Iris pigment epithelial cell (primary cell): ENCODE results near the gene SH3BP2.

ENCODE experiments used
- DNase-seq: peaks from one replicate; pipeline ENCODE4 v3.0.0-alpha.2; 2011; ENCODE audit warnings: low read depth

The SH3BP2 gene

GRCh38 chr4:2803624-2804448 is 11.0 kb downstream of the SH3BP2 start:
- no peak for DNase-seq

DNA sequence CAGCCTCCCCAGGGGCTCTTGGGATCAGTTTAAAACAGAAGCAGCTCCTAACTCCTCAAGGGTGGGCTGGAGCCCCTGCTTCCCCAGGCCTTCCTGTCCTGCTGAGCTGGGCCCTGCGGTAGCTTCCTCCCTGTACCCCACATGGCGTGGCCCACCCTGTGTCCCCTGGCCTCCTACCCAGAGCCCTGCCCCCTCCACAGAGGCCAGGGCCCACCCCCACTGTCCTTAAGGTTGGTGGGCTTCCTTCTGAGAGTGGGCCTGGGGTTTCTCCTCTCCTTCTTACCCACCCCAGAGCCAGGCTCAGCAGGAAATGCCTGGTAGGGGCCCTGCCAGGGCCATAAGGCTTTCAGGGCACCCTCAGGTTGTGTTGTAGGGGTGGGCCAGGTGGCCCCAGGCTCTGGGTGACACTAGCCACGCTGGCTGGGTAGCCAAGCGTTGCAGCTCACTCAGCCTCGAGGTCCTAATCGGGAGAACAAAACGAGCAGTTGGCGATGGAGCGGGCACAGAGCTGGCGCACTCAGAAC is 11.6 kb downstream of the SH3BP2 start:
- no peak for DNase-seq

DNA sequence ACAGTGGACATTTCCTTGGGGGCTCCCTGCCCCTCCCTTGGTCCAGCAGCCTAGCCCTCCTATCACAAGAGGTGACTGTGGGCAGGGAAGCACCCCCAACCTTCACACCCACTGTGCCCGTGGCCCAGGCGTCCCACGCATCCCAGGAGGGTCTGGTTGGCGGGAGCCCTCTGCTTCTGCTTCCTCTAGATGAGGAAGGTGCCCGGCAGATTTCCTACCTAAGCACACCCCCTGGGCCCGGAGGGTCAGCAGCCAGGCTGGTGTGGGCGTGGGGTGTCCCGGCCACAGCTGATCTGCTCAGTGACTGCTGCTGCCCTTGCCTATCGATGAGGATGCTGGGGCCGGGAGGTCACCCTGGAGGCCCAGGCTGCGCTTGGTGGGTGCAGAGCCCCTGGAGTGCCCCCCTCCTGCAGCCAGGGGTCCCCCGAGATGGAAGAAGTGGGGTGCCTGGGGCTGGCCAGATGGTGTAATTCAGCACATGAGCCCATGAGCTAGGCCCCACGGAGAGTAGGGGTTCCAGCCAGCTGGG is 12.2 kb downstream of the SH3BP2 start:
- DNase-seq: no peak

DNA sequence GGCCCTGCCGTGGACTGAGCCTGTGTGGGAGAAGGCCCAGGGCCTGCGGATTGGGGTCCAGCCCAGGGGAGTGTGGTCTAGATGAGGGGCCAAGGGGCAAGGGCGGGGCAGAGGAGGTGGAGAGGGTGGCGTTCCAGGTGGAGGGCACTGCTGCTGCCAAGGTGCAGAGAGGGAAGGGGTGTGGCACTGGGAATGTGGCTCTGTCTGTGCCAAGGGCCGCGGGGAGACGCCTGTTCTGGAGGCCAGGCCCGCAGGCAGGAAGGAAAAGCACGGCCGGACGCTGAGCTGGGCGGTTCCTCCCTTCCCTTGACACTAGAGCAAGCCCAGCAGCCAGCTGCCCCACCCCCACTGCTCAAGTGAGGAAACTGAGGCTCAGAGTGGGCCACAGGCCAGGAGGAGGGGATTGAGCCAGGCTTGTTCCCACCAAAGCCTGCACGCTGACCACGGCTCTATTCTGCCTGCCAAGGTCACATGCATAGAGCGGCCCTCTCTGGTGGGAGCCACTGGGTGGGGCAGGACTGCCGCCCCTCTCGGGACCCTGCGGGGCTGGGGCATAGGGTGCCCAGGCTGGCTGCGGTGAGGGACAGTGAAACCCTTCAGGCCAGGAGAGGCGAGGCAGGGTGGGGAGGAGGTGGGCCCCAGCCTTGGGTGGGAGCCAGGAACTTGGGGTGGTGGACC is 13.0 kb downstream of the SH3BP2 start:
- DNase-seq: no peak

DNA sequence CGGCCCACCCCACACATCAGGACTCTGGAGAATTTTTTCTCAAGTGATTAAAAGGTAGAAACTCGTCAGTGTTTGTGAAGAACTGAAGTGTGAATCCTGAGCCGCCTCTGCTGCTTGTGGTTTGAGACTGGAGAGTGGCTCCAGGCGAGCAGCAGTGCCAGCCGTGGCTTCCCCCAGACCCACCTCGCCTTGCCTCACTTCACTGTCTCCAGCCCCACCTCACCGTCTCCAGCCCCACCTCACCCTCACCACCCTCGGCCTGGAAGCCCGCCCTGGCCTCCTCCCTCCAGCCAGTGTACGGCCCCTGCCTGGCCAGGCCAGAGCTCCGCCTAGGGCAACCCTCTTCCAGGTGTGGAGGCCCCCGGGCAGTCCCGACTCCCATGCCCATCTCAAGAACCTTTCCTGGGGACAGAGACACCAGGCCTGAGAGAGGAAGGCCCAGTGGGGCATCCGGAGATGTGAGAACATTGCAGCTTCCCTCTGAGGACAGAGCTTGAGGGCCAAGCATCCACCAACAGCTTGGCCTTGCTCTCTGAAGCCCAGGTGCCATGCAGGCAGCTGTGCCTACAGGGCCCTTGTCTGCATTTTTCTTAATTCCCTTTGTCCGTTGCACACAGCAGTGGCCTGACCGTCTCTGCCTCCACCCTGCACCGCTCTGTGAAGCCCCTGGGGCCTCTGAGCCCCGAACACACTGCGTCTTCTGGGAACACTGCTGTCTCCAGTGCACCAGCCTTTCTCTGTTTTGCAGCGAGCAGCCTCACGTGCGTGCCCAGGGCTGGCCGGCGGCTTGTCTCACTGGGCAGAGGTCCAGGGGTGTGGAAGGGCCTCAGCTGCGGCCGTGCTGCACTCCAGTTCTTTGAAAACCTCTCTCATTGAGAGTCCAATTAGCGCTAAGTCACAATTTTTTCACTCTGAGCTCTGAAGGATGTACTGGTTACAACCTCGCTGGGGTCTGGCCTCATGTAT is 13.8 kb downstream of the SH3BP2 start:
- no peak for DNase-seq

DNA sequence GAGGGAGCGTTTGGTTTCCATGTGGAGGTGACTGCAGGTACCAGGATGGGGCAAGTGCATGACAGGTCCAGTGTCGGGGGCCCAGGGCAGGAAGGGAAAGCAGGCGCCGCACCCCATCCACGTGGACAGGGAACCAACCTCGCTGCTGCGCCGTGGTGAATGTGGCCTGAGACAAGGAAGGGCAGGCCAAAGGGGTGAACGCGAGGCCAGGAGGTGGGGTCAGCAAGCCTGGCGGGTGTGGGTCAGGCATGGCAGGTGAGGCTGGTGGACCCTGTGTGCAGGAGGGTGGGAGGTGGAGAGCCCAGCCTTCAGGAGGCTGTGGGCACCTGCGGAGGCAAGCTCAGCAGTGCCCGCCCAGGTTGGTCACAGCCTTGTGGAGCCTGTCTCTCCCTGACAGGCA is 14.7 kb downstream of the SH3BP2 start:
- DNase-seq: no peak

DNA sequence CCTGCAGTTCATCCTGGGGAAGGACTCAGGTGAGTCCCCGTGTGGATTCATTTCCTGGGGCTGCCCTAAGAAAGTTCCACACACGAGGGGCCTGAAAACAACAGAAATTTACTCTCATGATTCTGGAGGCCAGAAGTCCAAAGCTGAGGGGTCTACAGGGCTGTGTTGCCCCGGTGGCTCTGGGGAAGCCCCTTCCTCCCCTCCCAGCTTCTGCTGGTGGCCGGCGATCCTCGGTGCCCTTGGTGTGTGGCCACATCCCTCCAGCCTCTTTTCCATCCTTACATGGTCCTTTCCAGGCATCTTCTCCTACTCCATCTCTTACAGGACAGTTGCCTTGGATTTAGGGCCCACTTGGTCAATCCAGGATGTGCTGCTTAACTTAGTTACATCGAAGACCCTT is 15.1 kb downstream of the SH3BP2 start:
- no peak for DNase-seq

GRCh38 chr4:2809610-2810180 is 16.8 kb downstream of the SH3BP2 start:
- no peak for DNase-seq

DNA sequence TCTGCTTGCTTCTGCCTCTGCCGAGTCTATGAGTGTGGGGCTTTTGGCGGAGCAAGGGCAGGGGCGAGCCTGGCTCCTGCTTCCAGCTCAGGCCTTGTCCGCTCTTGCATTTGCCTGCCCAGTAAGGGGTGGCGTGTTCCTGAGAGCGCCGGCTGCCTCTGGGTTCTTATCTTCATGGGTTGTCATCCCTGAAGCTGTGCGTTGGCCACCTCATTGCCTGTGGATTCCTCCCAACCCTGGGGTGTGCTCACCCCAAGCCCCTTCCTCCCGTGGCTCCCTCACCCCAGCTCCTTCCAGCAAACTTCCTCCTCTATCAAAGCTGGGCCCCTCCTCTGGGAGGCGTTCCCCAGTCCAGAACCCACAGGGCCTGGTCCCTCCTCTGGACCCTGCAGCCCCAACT is 17.5 kb downstream of the SH3BP2 start:
- no peak for DNase-seq

DNA sequence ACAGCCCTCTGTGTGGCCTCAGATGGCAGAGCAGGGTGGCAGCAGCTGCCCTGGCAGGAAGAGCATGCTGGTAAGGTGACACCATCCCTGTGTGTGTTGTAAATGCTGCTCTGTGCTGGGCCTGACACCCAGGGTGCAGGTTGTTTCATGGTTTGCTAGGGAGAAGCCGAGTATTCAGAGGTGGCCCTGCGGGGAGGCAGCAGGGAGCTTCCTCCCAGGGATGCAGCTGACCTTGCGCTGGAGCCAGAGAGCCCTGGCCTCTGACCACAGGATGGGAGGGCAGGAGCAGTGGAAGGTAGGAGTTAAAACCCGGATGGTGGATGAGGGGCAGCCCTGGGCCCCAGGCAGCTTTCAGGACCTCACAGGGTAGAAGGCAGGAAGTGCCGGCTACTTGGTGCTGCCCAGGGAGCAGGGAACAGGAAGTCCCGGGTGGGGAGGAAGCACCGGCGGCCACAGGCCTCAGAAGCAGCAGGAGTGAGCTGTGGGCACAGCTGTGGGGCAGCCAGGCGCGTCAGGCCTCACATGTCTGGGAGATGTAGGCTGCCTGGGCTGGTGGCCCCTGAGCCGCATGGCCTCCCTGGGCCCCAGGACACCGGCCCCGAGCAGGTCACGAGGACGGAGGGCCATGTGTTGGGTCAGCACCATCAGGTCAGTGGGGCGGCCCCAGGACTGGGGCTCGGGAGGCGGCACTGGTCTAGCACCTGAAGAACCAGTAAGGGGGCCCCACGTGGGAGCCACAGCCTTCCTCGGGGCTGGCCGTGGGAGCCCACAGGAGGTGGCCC is 19.1 kb downstream of the SH3BP2 start:
- peak; percentile 59 for DNase-seq

DNA sequence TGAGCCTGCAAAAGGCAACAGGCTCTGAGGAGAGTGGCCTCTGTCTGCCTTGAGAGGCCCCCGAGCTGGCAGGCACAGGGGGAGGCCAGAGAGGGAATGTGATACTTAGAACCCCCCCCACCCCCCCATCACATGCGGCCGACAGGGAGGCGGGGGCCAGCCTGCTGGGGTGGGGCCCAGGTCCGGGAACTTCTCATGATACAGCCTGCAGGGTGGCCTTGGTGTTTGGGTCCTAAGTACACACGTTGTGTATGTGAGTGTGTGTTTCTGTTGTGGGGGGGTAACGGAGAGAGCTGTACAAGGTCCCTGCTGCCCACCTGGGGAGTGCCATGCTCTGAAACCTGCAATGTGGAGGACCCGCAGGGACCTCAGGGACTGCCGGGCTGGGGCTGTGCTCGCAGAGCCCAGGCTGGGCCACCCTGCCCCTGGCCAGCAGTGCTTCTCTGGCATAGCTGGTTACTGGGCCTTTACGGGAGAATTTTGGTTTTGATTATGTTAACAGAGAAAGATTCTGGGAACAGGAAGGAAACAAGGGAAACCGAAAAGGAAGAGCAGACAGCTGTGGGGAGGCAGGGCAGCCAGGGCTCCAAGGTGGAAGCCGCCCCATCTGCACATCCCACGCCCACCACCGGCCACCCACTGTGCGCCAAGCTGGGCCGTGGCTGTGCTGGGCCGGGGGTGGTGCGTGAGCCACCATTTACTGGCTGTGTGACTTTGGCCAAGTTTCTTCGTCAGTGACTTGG is 19.9 kb downstream of the SH3BP2 start:
- DNase-seq: no peak

- no peak for DNase-seq
These were observed 20.8 kb downstream of the SH3BP2 start for GRCh38 chr4:2813446-2814405.

DNA sequence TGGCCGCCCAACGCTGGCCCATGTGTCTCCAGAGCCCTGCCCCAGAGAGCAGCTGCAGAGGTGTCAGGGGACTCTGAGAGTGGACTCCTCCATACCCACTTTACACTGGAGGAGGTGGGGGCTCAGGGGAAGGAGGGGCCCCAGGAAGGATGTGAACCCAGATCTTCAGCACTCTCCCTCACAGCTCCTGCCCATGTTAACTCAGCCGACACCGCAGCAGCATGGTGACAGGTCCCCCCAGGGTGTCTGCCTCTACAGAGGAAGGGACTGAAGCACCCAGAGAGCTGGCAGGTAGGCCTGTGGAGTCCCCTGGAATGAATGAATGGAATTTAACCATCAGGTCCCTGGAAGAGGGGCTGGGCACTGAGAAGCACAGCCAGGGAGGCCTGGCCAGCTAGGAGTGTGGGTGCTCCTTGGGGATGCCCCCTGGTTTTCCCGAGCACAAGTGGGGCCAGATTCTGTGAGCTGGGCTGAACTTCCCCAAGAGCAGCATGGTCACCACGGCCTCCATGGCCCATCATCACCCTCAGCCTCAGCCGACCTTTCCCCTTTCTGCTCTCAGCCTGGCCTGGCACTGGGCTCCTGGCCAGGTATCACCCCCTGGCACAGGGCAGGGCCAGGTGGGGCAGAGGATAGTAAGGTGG is 21.9 kb downstream of the SH3BP2 start:
- DNase-seq: no peak

DNA sequence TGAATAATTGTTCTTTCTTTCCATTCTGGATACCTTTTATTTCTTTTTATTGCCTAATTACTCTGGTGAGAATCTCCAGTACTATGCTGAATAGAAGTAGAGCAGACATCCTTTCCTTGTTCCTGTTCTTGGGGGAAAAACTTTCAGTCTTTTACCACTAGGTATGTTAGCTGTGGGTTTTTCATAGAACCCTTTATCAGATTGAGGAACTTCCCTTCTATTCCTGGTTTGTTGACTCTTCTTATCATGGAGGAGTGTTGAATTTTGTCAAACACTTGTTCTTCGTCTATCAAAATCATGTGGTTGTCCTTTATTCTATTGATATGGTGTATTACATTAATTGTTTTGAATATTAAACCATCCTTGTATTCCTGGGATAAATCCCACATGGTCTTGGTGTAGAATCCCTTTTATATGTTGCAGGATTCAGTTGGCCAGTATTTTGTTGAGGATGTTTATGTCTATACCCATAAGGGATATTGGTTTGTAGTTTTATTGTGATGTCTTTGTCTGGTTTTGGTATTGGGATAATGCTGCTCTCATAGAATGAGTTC is 23.6 kb downstream of the SH3BP2 start:
- no peak for DNase-seq

DNA sequence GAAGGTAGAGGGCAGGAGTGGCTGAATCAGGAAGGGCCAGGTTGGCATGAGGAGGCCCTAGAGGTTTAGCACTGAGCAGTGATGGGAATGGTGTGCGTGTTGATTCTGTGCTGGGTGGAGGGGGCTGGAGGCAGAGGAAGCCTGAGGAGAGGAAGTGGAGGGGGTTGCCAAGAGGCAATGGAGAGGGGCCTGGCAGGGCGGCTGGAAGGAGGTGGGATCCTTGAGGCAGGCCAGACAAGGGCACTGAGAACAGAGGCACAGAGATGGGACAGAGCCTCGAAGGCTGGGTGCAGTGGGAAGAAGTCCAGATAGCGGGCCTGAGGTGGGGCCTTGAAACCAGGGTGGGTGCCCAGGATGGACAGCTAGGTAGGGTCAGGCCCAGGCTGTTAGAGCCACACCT is 24.3 kb downstream of the SH3BP2 start:
- no peak for DNase-seq

DNA sequence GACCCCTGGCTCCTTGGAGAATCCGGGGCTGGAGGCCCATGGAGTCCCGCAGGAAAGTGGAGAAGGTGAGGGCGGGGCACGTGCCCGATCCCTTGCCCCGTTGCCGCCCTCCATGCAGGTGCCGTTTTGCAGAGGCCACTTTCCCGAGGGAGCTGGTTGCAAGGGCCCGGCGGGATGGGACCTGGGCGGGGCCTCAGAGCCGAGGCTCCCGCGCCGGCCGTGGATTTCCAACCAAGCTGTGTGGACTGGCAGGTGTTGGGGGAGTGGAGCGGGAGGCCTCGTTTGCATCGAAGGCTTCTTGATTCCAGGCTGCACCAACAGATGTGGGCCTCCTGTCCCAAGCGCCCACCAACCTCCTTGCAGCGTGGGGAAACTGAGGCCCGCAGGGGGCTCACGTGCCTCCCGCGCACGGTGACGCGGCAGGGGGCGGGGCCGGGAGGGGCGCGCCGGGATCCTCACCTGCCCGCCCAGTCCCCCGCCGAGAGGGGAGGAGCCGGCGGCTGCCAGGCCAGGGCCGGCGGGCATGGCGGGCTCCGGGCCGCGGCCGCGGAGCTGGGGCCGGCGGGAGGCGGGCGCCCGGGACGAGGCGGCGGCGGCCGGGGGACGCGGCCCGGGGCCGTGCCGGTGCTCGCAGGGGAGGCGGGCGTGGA is 24.9 kb downstream of the SH3BP2 start:
- DNase-seq: no peak

- DNase-seq: no peak
These were observed 25.6 kb downstream of the SH3BP2 start for GRCh38 chr4:2818351-2818939.
